GM10847 (cell line): ENCODE data around the gene PRDM12.

Experiments used
- POLR2A ChIP-seq: IDR thresholded peaks from 2 replicates; pipeline ENCODE4 v1.6.1; 2011; ENCODE audit not compliant: insufficient read length; ENCODE audit errors: extremely low read depth

Gene PRDM12

DNA sequence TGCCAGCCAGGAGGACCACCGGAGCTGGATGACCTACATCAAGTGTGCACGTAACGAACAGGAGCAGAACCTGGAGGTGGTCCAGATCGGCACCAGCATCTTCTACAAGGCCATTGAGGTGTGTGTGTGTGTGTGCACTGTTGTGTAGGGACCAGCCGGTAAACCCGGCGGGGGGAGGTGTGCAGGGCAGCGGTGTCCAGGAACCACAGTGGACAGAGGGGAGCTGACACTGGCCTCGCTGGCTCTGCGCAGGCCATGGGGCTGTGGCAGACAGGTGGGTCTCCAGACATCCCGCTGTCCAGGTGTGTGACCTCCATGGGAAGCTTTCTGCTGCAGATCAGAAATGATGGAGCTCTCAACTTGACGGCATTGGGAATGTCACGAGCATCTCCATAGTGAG is 3.8 kb downstream of the PRDM12 start:
- TF ChIP-seq POLR2A, result no peak

DNA sequence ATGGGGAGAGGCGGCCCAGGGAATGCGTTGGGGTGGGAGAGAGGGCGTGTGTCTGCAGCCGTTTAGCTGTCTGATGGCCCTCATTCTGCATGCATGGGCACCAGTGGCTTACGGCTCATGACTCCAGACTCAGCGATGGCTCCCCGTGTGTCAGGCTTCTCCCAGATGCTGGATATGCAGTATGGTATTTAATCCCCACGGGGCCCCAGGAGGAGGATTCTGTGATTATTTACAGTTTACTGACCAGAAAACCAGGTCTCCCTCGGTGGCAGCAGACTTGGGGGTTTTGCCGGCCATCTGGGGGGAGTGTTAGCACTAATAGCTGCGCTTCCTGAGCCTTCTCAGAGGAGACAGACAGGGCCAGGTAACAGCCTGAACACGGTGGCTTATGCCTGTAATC is 4.3 kb downstream of the PRDM12 start:
- no peak for TF ChIP-seq POLR2A

DNA sequence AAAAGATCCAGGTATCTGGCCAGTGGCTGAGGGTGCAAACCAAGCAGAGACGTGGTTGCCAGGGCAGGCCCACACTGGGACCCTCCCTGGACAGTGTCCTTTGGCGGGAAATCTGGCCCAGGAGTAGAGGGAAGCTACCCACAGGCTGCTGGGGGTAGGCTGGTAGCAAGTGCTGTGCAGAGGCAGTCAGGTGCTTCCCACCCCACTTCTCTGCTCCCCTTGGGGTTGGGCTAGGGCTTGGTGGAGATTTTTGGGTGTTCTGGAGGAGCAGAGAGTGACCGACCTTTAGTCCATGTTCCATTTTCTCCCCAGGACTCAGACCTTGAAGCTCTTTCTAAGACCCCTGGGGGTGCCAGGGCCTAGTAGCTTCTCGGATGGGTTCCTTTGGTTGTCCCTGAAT is 5.6 kb downstream of the PRDM12 start:
- TF ChIP-seq POLR2A, result no peak

DNA sequence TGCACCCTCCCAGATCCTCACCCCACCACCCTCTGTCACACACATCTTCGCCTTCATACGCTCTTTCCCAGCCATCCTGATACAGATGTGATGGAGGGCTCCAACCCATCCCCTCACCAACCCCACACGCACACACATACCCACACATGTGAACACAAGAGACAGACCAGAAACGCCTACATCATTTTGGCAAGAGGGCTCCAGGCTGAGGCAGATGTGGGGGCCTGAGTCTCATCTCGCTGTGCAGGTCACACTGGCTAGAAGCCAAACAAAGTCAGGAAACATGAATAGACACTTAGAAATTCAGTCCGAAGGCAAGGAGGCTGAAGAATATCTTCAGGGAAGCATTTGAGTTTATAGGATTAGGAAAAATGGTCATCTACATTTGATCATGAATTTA is 6.2 kb downstream of the PRDM12 start:
- TF ChIP-seq POLR2A, result no peak

DNA sequence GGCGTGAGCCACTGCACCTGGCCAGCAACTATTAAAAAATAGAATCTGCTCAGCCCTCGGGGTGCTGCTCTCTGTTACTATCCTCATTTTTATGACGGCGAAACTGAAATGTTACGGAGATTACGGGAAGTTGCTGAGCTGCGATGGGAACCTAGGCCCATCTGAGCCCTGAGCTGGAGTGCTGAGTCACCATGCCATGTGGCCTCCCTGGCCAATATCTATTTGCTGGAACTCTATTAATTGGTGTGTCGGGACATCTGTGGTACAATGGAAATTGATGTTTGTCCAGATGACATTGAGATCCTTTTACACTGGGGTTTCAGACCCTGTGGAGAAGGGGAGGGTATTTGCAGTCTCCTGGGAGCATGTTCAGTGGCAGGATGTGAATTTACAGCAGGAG is 8.1 kb downstream of the PRDM12 start:
- TF ChIP-seq POLR2A, result no peak

DNA sequence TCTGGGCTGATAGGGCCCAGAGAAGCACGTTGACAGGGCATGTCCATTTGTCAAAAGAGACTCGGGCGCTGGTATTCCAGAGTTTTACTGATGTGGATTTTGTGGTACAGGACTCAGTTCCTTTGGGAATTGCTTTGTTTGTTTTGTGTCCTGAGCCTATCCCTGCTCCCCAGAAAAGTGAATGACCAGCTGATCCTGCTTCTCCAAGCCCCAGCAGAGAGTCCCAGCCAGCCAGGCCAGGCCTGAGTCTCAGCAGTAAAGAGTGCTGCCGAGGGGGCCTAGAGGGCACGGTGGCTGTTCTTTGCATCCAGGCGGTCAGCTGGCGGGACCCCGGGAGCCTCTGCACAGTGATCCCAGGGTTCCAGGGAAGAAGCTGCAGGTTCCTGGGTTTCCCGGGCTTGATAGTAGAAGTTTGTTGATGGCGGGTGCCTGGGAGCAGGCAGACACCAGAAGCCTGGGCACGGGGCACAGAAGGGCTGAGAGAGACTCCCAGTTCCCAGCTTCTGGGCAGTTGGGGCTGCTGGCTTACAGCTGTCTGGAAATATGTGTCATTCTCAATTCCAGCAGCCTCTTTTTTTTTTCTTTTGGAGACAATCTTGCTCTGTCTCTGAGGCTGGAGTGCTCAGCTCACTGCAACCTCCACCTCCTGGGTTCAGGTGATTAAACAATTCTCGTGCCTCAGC is 8.7 kb downstream of the PRDM12 start:
- no peak for TF ChIP-seq POLR2A

DNA sequence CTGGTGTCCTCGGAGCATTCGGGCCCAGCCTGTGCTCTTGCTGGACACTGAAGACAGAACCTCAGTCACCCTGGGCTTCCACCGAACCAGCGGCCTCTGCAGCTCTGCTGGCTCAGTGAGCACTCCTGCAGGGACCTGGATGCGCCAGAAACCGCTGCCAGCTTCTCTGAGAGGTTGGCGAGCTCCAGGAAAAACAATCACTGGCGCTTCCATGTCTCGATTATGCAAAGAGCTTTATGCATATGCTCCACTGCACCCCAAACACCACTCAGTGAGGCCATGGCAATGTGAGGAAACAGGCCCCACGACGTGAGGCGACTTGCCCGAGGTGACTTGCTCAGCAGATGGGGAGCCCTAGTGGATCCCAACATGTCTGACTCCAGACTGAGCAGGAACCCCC is 11.0 kb downstream of the PRDM12 start:
- TF ChIP-seq POLR2A, result no peak

DNA sequence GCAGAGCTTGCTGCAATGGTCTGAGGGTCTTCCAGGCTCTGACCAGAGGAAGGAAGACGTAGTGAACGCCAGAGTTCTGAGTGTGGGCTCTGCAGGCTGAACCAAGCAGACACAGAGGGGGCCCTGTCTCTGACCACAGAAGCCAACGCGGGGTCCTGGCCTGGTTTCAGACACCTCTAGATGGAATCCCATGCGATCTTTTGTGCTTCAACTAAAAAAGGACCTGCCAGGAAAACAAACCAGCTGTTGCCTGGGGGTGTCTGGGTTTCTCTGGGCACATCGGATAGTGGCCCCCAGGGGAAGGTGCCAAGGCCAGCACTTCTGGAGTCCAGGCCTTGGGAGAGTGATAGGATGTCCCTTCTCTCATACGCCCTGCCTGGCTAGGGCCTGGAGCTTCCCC is 12.9 kb downstream of the PRDM12 start:
- no peak for TF ChIP-seq POLR2A

DNA sequence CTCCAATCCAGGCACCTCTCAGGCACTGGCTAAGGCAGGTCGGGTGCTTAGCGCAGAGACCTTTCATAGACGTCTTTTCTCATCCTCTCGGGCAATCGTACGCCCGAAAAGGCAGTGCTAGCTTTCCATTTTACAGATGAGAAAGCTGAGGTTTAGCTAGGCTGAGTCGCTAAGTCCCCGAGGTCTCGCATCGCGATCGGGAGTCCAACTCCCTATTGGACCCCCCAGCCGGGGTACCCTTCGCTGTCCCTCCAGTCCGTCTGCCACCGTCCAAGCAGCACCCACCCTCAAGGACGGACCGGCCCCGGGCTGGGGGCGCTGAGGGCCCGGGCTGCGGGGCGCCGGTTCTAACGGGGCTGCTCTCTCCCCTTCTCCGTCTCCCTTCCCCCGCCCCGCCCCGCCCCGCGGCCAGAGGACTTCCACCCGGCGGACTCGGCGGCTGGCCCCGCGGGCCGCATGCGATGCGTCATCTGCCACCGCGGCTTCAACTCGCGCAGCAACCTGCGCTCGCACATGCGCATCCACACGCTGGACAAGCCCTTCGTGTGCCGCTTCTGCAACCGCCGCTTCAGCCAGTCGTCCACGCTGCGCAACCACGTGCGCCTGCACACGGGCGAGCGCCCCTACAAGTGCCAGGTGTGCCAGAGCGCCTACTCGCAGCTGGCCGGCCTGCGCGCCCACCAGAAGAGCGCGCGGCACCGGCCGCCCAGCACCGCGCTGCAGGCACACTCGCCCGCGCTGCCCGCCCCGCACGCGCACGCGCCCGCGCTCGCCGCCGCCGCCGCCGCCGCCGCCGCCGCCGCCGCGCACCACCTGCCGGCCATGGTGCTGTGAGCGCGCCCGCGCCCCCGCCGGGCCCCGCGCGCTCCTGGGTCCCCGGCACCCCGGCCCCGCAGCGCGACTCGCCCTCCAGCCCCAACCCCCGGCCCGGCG is 16.7 kb downstream of the PRDM12 start:
- no peak for TF ChIP-seq POLR2A

DNA sequence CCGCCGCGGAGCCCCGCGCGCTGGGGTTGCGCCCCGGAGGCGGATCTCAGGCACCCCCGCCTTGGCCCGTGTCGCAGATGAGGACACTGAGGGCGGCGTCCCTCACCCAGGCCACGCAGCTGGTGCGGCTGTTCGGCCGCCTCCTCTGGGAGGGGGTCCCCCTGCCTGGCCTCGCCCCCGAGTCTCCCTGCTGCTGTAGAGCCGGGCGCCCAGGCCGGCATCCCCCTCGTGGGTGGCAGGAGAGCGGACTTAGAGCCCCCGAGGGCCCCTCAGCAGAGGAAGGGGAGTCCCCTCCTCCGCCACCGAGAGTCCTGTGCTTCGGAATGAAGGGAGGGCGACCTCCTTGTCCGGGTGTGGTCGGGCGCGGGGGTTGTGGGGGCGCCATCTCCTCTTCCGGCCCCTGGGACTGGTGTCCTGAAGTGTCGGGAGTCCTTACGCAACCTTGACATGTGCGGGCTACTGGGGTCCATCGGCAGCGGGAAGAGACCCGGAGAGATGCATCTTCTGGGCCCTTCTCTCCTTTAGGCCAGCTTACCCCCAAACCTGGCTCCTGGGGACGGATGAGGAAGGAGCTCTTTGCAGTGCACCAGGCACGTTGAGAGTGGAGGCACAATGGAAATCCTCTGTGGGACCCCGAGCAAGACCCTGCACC is 17.5 kb downstream of the PRDM12 start:
- TF ChIP-seq POLR2A, result no peak

DNA sequence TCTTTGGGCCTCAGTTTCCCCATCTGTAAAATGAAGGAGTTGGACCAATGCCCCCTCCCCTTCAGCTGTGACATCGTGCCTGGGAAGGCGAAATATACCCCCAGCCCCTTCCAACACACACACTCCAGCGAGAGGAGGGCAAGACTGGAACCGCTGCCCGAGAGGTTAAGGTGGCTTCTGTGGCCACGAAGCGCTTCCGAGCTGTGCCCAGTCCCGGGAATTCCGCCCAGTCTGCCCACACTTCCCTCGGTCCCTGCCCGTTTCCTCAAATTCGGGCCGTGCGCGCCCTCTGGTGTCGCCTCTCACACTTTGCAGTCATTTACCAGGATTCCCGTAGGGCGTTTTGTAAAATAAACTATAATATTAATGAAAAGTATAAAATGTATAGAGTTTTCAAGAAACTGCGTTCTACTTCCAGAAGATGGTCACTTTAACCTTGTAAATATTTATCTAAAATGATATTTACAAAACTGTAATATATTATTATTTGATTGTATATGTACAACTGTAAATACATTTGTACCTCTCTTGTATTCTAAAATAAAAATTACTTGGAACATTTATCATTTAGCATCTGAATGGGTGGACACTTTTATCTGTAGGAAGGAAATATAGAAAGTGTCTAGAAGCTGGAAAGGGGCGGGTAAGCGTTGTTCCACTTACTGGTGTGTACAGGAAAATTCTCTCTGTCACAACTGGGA is 18.2 kb downstream of the PRDM12 start:
- no peak for TF ChIP-seq POLR2A

DNA sequence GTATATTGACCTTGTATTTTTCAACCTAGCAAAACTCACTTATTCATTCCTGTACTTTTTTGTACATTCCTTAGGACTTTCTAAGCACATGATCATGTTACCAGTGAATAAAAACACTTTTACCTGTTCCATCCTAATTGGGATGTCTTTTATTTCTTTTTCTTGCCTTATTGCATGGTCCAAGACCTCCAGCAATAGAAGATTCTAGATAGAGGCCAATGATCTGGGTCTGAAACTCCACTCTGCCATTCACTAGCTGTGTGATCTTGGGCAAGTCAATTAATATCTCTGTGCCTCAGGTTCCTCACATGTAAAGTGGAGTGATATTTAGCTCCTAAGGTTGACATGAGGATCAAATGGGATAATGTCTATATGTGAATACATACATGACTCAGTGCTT is 20.7 kb downstream of the PRDM12 start:
- TF ChIP-seq POLR2A, result no peak

DNA sequence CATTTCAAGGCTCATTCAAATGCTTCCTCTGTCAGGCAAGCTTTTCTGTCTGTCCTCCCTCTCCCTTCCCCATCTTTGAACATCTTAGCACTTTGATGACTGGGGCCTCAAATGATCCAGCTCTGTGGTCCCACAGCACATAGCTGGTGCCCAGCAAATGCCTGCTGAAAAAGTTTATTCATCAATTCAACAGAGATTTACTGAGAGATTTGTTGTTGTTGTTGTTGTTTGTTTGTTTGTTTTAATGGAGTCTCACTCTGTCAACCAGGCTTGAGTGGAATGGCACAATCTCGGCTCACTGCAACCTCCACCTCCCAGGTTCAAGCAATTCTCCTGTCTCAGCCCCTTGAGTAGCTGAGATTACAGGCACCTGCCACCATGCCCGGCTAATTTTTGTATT is 23.2 kb downstream of the PRDM12 start:
- TF ChIP-seq POLR2A, result no peak

DNA sequence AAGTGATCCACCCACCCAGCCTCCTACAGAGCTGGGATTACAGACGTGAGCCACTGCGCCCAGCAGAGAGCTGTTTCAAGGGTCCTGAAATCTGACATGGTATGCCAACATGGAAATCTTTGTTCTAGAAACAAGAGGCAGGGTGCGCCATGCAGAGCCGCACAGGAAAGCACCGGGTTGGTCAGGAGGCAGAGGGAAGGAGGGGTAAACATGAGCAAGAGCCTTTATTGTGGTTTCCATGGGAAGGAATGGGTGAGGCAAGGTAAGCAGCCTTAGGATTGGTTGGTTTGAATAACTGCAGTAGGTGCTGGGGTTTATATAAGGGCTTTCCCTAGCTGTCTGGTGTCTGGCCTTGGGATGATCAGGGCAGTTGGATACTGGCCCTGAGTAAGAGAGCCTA is 23.7 kb downstream of the PRDM12 start:
- no peak for TF ChIP-seq POLR2A

DNA sequence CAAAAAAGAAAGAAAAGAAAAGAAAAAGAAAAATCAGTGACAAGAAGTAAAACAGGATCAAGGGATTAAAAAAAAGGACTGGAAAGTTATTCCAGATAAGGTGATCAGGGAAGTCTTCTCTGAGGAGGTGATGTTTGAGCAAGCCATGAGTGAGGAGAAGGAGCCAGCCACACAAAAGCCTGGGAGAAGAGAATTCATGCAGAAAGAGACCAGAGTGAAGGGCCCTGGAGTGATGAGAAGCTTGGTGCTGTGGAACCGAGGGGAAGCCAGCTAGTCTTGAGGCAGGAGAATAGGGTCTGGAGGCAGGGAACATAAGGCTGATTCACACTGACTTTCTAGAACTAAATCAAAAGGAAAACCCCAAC is 25.2 kb downstream of the PRDM12 start:
- TF ChIP-seq POLR2A, result no peak
